Epidermal melanocyte (primary cell): ENCODE results near the gene STAU1.
"Not testable (repeated sequence)": the region's sequence is repeated elsewhere in the genome, so short reads cannot be mapped to it uniquely, and the experiment has no call there.

Source experiments
- DNase-seq: peaks from one replicate; pipeline ENCODE4 v3.0.0; 2011; ENCODE audit warnings: low spot score; ENCODE audit not compliant: insufficient read length

The STAU1 gene

DNA sequence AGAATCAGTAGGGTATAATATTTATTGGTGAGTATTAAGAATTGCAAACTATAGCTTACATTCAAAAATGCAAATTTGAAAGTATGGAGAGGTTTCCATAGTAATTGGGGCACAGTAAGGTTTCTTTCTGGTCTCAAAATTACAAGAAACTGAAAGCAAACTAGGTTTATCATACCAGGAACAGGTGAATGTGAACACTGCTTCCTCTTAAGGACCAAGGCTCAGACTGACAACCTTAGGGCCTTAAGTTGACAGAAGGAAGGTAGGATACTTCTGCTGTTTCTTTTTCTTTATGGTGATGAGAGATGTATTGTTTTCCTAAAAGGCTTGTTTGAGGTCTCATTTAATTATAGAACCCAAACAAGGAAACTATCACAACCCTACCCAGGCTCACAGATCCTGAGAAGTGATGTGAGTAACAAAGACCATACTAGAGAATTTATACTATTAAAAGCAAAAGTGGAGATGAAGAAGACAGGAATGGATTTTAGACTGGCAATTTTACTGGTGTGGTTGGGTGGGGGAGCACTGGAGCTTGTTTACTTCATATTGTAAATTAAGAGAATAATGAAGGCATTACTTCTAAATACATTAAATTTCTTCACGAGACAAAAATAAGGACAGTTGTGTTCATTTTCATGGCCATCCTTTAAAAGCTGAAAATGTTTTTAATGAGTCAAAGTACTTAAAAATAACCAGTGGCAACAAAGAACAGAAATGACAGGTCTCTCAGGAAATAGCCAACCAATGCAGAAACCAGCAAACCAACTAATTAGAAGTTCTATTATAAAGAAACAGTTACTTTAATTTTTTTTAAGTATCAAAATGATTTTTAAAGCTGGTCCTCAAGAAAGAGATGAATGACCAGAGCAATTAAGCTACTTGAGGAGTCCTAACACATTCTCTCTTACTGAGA lies 21.3 kb downstream of the STAU1 start:
- DNase-seq: no peak

DNA sequence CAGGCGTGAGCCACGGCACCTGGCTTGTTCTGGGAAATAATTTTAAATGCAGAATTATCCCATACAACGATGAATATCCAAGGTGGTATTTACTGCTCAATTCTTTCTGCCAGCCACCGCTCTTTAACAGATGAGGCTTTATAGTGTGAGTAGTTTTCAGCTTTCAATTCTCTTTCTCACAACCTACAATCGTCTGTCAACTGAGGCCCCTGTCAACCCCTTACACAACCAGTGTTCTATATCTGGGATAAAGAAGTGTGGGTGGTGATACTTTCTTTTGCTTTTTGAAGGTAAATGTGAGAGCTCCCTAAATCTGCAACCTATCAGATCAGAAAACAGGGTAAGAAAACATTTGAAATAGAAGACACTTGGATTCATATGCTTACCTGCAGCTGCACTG lies 22.5 kb downstream of the STAU1 start:
- DNase-seq: no peak

DNA sequence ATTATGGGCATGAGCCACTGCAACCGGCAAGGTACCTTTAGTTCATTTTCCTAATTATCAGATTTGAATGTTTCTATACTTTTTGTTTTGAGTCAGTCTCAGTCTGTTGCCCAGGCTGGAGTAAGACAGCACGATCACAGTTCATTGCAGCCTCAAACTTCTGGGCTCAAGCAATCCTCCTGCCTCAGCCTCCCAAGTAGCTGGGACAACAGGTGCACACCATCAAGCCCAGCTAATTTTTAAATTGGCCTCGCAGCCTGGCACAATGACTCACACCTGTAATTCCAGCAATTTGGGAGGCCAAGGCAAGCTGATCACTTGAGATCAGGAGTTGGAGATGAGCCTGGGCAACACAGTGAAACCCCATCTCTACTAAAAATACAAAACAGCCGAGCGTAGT lies 24.4 kb downstream of the STAU1 start:
- DNase-seq: no peak

DNA sequence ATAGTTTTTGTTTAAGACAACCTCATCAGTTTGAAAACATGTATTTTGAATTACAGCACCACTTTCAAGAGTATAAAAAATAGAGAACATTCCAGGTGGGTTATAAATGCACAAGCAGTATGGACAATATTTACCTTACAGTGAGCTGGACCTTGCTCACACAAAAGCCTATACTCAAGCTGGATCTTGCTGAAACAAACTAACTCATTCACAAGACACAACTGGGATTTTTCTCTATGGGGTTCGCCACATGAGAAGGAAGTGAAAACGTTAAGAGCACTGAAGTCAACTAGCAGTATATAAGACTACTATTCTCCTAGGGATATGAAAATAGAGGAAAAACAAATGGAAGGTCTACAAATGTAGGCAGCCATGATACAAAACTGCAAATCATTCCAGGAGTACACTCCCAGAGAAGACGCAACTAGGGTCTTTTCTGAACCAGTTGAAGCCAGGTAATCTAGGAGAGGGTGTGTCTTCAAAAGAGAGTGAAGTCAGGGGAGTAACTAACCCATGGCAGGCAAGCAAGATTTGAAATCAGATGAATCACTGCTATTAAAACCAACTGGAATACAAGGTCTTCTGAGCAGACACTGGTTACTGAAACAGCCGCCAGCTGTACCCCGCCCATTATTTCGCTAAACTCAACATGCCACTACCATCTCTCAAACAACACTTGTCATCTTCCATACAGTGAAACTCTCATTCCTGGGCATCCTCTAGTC lies 26.5 kb downstream of the STAU1 start:
- DNase-seq: no peak

DNA sequence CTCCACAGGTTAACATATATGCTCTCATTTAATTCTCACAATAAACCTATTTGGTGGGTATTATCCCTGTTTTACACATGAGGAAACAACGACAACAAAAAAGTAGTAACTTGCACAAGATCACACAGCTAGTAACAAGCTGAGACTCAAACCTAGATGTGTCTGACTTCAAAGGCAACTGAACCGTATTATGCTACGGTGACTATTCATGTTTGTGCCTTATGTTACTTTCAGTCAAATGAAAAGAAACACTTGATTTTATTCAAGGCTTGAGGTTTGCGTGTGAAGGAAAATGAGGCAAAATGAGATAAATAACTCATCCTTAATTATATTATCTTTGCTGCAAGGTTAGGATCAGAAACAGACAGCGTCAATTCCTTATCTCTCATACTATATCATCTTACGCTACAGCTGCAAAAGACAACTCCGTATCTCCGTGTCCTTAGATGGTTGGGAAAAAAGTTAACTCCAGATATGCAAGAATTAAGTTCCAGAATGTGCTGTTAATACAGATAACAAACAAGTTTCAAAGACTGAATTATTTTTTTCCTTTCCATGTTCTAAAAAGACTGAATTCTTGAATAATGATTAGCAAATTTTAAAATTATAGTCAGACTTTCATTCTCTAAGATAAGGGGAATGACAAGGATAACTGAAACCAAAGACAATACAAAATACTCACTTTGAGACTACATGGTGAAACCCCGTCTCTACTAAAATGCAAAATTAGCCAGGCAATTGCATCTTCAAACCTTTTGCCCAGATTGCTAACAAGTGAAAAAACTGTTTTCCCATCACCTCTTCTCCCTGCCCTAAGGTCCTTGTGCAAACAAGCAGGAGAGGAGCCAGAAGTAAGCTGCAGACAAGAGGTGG lies 27.8 kb downstream of the STAU1 start:
- no peak for DNase-seq

DNA sequence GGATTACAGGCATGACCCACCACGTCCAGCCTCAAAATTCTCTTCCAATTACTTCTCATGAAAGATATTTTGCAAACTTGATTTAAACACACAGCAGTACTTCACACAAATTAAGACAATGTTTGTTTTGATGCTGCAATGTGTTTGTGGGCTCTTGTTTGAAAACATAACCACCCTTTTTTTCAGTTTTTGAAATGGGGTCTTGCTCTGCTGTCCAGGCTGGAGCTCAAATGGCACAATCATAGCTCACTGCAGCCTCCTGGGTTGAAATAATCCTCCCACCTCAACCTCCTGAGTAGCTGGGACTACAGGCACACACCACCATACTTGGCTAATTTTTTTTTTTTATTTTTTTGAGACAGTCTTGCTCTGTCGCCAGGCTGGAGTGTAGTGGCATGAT lies 31.0 kb downstream of the STAU1 start:
- no peak for DNase-seq

DNA sequence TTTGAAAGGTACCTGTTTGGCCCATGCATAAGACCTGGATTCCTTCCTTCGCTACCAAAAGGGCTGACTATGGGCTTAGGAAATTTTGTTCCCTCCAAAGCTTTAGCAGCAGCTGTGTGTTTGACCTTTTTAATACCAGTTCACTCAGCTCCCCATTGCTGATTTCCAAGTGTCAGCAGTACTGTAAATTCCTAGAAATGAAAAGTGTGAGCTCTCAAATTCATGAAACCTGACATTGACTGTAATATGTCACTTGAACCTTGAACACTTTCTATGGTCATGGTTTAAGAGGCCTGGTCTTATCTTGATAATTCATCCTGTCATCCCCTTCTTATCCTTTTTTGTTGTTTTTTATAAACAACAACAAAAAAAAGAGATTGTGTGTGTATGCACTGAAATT lies 31.7 kb downstream of the STAU1 start:
- no peak for DNase-seq

DNA sequence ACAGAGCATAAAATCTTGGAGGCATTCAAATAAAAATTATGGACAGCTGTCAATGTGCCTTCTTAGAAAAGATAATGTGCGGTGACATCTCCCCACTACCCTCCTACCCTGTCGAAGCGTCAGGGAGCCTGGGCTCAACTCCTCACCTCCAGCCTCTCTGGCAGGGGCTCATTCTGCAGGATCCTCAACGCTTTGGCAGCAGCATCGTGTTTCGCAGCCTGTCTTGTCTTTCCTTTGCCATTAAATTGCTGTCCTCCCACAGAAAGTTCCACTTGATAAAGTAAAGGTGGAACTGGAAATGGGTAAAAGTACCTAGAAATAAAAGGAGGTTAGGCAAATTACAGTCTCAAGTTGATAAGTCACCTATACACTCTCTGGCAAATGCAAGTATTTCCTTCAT lies 36.7 kb downstream of the STAU1 start:
- no peak for DNase-seq

DNA sequence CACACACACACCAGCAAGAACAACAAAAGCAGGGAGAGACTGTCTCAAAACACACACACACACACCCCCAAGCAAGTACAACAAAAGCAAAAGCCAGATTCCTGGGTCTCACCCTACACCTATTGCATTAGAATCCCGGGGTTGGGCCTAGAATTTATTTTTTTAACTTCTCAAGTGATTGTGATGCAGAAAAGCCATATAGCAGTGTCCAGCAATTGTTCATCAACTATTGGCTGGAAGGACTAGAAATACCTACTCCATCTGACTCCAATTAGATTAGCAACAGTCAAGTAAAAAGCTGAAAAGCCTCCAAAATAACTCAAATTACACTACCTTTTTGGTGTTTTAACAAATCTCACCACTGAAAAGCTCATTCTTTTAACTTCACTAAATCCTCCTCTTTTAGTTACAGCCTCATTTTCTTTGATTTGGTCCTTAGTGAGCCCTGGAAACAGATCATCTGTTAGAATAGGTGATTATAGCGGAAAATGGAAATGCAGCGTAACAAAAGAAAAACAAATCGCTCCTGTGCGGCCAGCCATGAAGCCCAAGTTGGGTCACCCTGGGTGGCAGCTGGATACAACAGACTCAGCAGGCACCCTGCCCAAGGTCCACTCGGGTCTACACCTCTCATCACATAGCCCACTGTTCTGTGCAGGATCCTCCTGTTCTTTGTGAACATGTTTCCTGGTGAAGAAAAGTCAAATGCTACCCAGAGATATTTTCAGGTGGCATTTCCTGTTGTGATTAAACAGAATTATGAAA lies 38.7 kb downstream of the STAU1 start:
- no peak for DNase-seq

DNA sequence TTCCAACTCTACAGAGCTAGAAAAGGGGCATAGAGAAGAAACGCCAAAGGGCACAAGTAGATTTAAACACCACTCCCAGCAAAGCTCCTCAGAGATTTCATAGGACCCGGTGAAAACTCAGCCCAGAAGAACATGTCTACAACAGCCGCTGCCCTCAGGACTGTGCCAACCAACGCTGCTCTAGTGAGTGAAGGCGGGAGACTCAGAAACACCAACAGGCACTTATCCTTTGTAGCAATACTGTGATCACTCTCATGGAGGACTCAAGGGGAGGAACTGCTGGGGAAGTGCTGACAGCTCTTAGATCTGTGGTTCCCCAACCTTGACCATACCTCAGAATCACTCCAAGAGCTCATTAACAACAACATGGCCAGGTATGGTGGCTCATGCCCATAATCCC lies 39.5 kb downstream of the STAU1 start:
- DNase-seq: no peak

DNA sequence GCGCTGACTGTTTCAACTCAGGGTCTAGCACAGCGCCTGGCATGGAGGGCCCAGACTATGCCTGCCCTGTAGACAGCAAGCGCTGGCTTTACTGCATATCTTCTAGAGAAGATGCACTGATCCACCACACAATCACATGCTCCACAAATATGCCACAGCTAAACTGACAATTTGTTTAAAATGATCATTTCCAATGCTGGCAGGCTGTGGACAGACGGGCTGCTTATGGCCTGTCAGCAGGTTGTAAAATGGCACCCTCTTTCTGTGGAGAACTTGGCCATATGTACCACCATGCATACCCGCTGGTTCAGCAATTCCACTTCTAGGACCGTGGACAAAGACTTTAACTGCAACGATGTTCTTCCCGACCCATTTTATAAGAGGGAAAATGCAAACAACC lies 40.8 kb downstream of the STAU1 start:
- no peak for DNase-seq

DNA sequence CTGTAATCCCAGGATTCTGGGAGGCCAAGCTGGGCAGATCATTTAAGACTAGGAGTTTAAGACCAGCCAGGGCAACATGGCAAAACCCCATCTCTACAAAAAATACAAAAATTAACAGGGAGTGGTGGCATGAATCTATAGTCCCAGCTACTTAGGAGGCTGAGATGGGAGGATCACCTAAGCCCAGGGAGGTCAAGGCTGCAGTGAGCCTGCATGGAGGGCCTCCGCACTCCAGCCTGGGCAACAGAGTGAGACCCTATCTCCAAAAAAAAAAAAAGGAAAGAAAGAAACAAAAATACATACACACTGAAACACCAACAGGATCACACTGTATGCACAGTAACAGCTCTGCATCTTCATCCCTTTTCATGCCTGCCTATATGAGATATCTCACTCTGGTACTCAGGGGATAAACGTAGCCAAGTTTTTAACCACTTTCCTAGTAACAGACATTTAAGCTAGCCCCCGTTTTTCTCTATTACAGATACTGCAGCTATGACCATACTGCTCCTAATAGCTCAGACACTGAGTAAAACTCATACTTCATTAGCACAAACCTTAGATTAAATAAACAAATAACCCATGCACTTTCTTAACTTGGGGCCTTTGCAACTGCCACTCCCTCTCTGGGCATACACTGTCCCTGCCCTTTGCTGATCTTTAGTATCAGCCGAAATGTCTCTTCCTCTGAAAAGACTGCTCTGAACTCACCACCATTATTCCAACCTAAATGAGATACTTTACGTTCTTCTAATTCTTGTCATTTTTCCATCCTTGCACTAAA lies 41.5 kb downstream of the STAU1 start:
- DNase-seq: no peak

DNA sequence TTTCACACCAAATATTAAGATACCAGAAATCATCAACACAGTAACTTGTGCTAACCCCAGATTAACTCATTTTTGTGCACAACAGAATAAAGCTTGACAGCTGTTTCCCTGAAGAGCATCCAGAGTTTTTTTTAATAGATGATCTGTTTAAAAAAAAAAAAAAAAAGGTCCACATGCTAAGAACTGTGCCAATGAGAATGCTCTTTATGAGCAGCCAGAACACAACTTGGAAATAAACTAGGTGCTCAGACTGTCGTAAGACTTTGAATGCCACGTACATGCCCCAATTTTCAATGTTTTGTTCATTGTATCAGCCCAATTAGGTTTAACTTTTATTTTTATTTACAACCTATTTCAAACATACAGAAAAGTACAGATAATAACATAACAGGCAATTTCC lies 47.3 kb downstream of the STAU1 start:
- DNase-seq: no peak

DNA sequence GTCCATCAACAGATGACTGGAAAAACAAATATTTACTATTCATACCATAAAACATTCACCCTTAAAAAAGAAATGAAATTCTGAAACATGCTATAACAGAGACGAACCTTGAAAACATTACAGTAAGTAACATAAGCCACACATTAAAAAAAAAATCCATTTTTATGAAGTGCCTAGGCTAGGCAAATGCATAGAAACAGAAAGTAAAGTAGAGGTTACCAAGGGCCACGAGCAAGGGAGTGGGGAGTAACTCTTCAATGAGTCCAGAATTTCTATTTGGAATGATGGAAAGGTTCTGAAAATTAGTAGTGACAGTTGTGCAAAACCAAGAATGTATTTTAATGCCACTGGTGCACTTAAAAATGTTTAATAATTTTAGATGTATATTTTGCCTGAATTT lies 47.7 kb downstream of the STAU1 start:
- DNase-seq: no peak

DNA sequence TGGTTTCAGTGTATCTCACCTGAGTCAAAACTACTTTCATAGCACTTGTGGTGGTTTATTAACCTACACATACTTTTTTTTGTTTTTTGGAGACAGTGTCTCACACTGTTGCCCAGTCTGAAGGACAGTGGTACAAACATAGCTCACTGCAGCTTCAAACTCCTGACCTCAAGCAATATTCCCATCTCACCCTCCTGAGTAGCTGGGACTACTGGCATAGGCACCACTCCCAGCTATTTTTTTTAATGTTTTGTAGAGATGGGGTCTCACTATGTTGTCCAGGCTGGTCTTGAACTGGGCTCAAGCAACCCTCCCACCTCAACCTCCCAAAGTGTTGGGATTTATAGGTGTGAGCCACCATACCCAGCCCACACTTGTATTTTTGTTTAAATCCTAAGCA lies 49.7 kb downstream of the STAU1 start:
- no peak for DNase-seq

DNA sequence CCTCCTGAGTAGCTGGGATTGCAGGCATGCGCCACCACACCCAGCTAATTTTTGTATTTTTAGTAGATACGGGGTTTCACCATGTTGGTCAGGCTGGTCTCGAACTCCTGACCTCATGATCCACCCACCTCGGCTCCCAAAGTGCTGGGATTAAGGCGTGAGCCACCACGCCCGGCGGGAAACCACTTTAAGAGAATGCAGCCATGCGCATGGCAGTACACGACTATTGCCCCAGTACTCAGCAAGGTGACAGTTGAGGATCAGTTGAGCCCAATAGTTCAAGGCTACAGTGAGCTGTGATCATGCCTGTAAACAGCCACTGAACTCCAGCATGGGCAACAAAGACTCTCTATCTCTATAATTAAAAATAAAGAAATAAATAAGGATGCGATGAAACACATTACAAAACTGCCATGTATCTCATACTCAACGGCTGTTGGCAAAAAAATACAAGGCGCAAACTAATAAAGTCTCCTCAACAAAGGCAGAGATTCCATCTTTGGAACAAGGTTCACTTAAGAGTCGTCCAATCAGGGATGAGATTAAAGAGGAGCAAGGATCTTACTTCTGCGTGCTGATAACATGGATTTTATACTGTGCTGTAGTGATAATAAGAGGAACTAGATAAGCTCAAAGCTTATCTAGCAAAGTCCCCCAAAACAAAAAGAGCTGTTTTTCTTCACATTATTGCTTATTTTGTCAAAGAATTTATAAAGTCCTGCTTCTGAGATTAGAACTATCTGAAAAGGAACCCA lies 51.1 kb downstream of the STAU1 start:
- no peak for DNase-seq

DNA sequence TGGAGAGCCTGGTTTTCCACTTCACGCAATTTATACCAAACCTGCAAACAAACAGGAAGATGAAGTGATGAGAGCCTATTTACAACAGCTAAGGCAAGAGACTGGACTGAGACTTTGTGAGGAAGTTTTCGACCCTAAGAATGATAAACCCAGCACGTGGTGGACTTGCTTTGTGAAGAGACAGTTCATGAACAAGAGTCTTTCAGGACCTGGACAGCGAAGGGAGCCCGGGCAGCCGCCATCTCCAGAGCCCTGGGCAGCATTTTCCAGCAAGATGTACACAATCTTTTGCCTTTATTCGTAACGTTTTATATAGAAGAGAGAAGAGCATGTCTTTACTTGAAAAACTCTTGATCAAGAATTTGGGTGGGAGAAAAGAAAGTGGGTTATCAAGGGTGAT lies 53.3 kb downstream of the STAU1 start:
- not testable (repeated sequence) for DNase-seq

DNA sequence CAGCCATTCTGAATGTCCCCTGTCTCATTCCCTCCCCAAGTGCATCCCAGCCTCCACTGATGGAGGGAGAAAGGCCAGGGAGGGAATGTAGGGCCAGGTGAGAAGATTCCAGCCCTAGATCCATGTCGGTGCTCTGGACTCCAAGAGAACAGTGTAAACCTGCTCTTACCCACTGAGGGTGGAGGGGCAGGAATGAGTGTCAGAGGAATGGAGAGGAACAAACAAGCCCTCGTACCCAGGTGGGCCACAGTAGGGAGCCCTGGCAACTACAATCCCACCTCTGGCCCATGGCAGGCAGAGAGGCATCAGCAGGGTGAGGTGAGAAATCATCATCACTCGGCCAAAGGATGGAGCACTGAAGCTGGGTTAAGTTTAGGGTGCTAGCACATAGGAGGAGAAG lies 54.6 kb downstream of the STAU1 start:
- no peak for DNase-seq

DNA sequence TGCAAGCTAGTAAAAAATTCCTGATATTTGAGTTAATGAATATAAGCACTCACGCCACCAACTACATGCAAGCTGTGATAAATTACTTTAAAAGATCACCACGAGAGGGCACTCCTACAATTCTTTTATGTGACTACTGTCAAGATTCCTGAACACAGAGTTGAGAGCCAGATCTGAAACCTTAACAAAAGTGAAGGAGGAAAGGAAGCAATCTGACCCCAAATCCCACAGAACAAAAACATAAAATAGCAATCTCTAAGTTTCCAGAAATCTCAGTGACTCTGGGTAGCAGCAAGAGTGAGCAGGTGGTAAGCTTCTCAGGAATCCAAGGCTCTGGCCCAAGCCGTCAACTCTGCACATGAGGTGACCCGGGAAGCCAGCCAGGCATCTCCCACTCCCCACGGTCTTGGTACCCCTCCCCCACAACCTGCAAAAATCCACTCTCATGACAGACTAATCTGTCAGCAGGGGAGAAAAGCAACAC lies 55.1 kb downstream of the STAU1 start:
- peak; percentile 68 for DNase-seq
